ENCODE results near the gene CDA.

DNA sequence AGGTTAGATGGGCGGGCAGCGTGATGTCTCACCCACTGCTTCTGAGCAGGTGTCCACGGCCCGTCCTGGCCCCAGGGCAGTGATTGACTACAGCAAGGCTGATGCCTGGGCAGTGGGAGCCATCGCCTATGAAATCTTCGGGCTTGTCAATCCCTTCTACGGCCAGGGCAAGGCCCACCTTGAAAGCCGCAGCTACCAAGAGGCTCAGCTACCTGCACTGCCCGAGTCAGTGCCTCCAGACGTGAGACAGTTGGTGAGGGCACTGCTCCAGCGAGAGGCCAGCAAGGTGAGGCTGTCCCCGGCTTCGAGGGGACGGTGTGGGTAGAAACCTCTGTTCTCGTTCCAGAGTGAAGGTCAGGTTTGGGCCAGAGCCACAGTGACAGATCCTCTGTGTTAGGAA is 60.0 kb downstream of the CDA start:
- no peak for TF ChIP-seq POLR2A (IDR thresholded peaks at IDR 0.05)
- TF ChIP-seq, protein P1, sequence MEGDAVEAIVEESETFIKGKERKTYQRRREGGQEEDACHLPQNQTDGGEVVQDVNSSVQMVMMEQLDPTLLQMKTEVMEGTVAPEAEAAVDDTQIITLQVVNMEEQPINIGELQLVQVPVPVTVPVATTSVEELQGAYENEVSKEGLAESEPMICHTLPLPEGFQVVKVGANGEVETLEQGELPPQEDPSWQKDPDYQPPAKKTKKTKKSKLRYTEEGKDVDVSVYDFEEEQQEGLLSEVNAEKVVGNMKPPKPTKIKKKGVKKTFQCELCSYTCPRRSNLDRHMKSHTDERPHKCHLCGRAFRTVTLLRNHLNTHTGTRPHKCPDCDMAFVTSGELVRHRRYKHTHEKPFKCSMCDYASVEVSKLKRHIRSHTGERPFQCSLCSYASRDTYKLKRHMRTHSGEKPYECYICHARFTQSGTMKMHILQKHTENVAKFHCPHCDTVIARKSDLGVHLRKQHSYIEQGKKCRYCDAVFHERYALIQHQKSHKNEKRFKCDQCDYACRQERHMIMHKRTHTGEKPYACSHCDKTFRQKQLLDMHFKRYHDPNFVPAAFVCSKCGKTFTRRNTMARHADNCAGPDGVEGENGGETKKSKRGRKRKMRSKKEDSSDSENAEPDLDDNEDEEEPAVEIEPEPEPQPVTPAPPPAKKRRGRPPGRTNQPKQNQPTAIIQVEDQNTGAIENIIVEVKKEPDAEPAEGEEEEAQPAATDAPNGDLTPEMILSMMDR (IDR thresholded peaks at IDR 0.05): no peak
